OCI-LY3 (cell line): ENCODE measurements around the gene TPCN2.

ENCODE experiments used
- H2AFZ ChIP-seq: fragments of 200-600, 300-600 bp; shearing (Covaris generic); 2 replicates; pipeline ENCODE4 v1.6.0; 2014; ENCODE audit warnings: antibody characterized with exemption, low read depth, low read length
- H3K27ac ChIP-seq: fragments of 200-600, 300-600 bp; sonication (generic); 2 replicates; pipeline ENCODE4 v1.5.1; 2014; ENCODE audit warnings: mild to moderate bottlenecking, low read length, moderate library complexity, mixed read lengths
- H3K27me3 ChIP-seq: fragments of 200-600, 300-600 bp; sonication (generic); 2 replicates; pipeline ENCODE4 v1.6.1; 2014; ENCODE audit warnings: low read depth, low read length, mixed read lengths
- H3K36me3 ChIP-seq: fragments of 200-600, 300-600 bp; sonication (generic); replicated peaks from 2 replicates; pipeline ENCODE3; 2014; ENCODE audit warnings: low read depth, low read length, mixed read lengths
- H3K4me1 ChIP-seq: fragments of 300-600, 200-600 bp; sonication (generic); 2 replicates; pipeline ENCODE4 v1.6.1; 2014; ENCODE audit warnings: low read length, mixed read lengths
- H3K4me2 ChIP-seq: fragments of 200-600, 300-600 bp; sonication (generic); 2 replicates; pipeline ENCODE4 v1.6.1; 2014; ENCODE audit warnings: low read length, mixed read lengths
- H3K4me3 ChIP-seq: fragments of 300-600, 200-600 bp; sonication (generic); 2 replicates; pipeline ENCODE4 v1.5.1; 2014; ENCODE audit warnings: antibody characterized with exemption, mild to moderate bottlenecking, low read length, moderate library complexity
- H3K79me2 ChIP-seq: fragments of 300-600, 200-600 bp; shearing (Covaris generic); 2 replicates; pipeline ENCODE4 v1.6.1; 2014; ENCODE audit warnings: mild to moderate bottlenecking, low read length, mixed read lengths
- H3K9ac ChIP-seq: fragments of 300-600, 200-600 bp; shearing (Covaris generic); 2 replicates; pipeline ENCODE4 v1.6.0; 2014; ENCODE audit warnings: mild to moderate bottlenecking, low read length, moderate library complexity
- H3K9me3 ChIP-seq: fragments of 200-600, 300-600 bp; shearing (Covaris generic); 2 replicates; pipeline ENCODE4 v1.6.1; 2014; ENCODE audit warnings: low read length, mixed read lengths; ENCODE audit not compliant: insufficient read depth
- H4K20me1 ChIP-seq: fragments of 200-600, 300-600 bp; sonication (generic); 2 replicates; pipeline ENCODE4 v1.6.1; 2016; ENCODE audit warnings: low read length, mixed read lengths; ENCODE audit not compliant: insufficient read depth
- EZH2phosphoT487 ChIP-seq: fragments of 200-600 bp; shearing (Covaris generic); IDR thresholded peaks from 2 replicates; pipeline ENCODE4 v1.6.1; 2018; ENCODE audit warnings: antibody characterized with exemption, mixed run types, low read depth
- TF ChIP-seq, protein P1 (sequence below): fragments of 200-600, 300-600 bp; sonication (generic); IDR thresholded peaks from 2 replicates; pipeline ENCODE4 v1.5.1; 2014; ENCODE audit warnings: antibody characterized with exemption, low read length, low read depth

Gene TPCN2

GRCh38 chr11:69156673-69157155 is 108.0 kb downstream of the TPCN2 start:
- Histone ChIP-seq H2AFZ (no peak overlapping the region), H4K20me1 (no peaks in the 10 kb centered on the region), H3K9me3 (no peaks in the 10 kb centered on the region), H3K27ac (no peak overlapping the region; the same call in 1 of the 2 replicates), H3K79me2 (no peaks in the 10 kb centered on the region), H3K27me3 (no peaks in the 10 kb centered on the region), H3K36me3 (no peaks in the 10 kb centered on the region), H3K9ac (no peak overlapping the region; the same call in 1 of the 2 replicates), H3K4me3 (peak overlapping the region; percentile 42; the same call in 1 of the 2 replicates), H3K4me2 (peak overlapping the region; percentile 63), H3K4me1 (peaks cover 37% of the 10 kb centered on the region)
- no peak for TF ChIP-seq EZH2phosphoT487
- TF ChIP-seq, protein P1, sequence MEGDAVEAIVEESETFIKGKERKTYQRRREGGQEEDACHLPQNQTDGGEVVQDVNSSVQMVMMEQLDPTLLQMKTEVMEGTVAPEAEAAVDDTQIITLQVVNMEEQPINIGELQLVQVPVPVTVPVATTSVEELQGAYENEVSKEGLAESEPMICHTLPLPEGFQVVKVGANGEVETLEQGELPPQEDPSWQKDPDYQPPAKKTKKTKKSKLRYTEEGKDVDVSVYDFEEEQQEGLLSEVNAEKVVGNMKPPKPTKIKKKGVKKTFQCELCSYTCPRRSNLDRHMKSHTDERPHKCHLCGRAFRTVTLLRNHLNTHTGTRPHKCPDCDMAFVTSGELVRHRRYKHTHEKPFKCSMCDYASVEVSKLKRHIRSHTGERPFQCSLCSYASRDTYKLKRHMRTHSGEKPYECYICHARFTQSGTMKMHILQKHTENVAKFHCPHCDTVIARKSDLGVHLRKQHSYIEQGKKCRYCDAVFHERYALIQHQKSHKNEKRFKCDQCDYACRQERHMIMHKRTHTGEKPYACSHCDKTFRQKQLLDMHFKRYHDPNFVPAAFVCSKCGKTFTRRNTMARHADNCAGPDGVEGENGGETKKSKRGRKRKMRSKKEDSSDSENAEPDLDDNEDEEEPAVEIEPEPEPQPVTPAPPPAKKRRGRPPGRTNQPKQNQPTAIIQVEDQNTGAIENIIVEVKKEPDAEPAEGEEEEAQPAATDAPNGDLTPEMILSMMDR: no peak

DNA sequence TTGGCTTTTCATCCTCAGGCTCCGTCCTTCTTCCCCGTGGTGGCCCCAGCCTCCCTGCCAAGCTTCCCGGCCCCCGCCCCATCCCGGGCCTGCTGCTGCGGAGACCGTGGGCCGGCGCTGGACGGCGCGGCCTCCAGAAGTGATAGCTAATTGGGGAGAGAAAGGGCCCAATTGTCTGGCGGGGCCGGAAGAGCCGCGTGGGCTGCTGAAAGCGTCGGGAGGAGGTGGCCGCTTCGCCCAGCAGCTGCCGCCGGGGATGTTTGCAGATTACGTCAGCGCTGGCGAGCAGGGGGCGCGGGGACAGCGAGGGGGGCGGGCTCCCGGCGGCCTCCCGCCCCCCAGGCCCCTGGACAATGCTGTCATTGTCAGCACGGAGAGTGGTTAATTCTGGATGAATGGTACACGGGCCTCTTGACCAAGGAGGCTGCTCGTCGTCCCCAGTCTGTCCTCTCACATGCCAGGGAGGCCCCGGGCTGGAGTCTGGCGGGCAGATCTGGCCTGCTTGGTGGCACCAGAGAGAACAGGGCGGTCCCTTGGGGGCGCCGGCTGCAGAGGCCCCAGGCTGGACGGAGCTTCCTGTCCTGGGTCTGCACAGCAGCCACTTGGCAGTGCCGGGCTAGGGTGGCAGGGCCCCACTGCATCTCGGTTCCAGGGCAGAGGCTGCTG is 108.6 kb downstream of the TPCN2 start:
- no peaks in the 10 kb centered on the region for H3K9me3 ChIP-seq
- H3K4me3 ChIP-seq: no peak overlapping the region
- no peak overlapping the region for H3K9ac ChIP-seq
- H3K79me2 ChIP-seq: no peaks in the 10 kb centered on the region
- H4K20me1 ChIP-seq: no peaks in the 10 kb centered on the region
- no peak overlapping the region for H3K27ac ChIP-seq
- H3K4me1 ChIP-seq: peaks cover 37% of the 10 kb centered on the region
- no peaks in the 10 kb centered on the region for H3K27me3 ChIP-seq
- TF ChIP-seq, protein P1: no peak
- TF ChIP-seq EZH2phosphoT487: no peak
- H3K4me2 ChIP-seq: no peak overlapping the region
- peaks cover 3% of the 10 kb centered on the region for H3K36me3 ChIP-seq
- no peak overlapping the region for H2AFZ ChIP-seq

GRCh38 chr11:69157822-69158231 is 109.1 kb downstream of the TPCN2 start:
- peaks cover 37% of the 10 kb centered on the region for H3K4me1 ChIP-seq
- TF ChIP-seq EZH2phosphoT487: no peak
- TF ChIP-seq, protein P1: no peak
- H3K9me3 ChIP-seq: no peaks in the 10 kb centered on the region
- H3K4me2 ChIP-seq: no peak overlapping the region
- no peak overlapping the region for H3K27ac ChIP-seq
- no peaks in the 10 kb centered on the region for H3K27me3 ChIP-seq
- no peaks in the 10 kb centered on the region for H4K20me1 ChIP-seq
- H3K36me3 ChIP-seq: peaks cover 3% of the 10 kb centered on the region
- no peak overlapping the region for H3K9ac ChIP-seq
- H3K79me2 ChIP-seq: no peaks in the 10 kb centered on the region
- H2AFZ ChIP-seq: no peak overlapping the region
- H3K4me3 ChIP-seq: no peak overlapping the region

DNA sequence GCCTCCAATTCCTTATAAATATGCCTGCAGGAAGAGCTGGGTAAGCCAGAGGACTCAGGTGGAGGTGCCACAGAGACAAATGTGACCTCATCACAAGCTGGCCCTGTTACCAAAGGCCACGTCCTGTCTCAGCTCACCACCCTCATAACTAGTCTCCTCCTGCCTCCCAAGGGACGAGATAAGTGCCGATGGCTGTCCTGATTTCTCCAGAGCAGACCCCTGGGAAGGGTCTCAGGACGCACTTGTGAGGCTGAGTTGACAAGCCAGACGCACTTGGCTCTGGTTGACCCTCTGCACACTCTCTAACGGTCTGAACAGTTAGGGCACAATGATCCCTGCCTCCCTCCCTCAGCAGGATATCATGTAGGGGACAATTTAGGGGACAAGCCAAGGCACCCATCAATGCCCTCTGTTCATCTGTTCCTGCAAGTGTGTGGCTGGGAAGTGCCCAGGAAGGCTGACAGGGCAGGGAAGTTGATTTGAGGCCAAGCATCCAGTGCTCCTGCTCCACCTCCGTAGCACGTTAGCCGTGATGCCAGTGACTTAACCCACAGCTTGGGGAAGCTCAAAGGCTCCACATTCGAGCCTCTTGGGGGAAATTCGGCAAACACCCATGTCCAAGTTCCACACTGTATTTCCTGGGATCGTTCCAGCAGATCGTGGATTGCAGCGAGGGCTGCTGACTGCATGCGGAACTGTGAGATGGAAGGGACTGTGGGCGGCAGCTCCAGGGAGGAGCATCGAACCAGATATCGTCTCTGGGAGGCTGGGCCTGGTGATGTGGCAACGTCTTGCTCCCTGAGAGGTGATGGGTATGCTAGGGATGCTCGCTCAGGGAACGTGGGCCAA is 109.8 kb downstream of the TPCN2 start:
- Histone ChIP-seq H3K79me2 (no peaks in the 10 kb centered on the region), H3K4me3 (no peak overlapping the region), H3K4me1 (peaks cover 35% of the 10 kb centered on the region), H3K27me3 (no peaks in the 10 kb centered on the region), H3K9ac (no peak overlapping the region), H3K27ac (no peak overlapping the region), H4K20me1 (no peaks in the 10 kb centered on the region), H2AFZ (no peak overlapping the region), H3K4me2 (no peak overlapping the region), H3K9me3 (peaks cover under 1% of the 10 kb centered on the region; the same call in 1 of the 2 replicates), H3K36me3 (peaks cover 3% of the 10 kb centered on the region)
- TF ChIP-seq, protein P1: no peak
- no peak for TF ChIP-seq EZH2phosphoT487
